Natural killer cell (primary cell): ENCODE results near the gene MEGF6. TPM values are rescaled to one million over a fixed set of nuclear protein-coding genes. Genes with fewer than 3 reads are reported as not detected.

Experiments
- ATAC-seq, 3 donors: fragments of 150-1000 bp in 2 of 3; fragments of 200-7000 bp in 1 of 3; cut with Tn5 transposase; 1 replicate in 1 of 3; 2 replicates in 2 of 3; pipeline ENCODE4 v1.10.0; 2021; ENCODE audit warnings: mild to moderate bottlenecking in 2 of 3, moderate library complexity in 2 of 3
- DNase-seq, 2 donors: peaks; one replicate each; pipeline versions ENCODE4 v3.0.0 to v3.0.0-alpha.2; 2013 to 2021; ENCODE audit warnings: mixed read lengths in 1 of 2
- H3K27ac ChIP-seq: one replicate; pipeline ENCODE4 v1.5.1; 2013; ENCODE audit warnings: mild to moderate bottlenecking, low read length
- H3K27me3 ChIP-seq: one replicate; pipeline ENCODE4 v1.6.1; 2013; ENCODE audit warnings: low read length; ENCODE audit not compliant: control insufficient read depth, insufficient read depth
- H3K36me3 ChIP-seq: one replicate; pipeline ENCODE4 v1.6.1; 2013; ENCODE audit warnings: low read length; ENCODE audit not compliant: control insufficient read depth, insufficient read depth
- H3K4me1 ChIP-seq: one replicate; pipeline ENCODE4 v1.6.1; 2013; ENCODE audit warnings: low read length; ENCODE audit not compliant: control insufficient read depth, insufficient read depth
- H3K4me3 ChIP-seq: one replicate; pipeline ENCODE4 v1.5.1; 2013; ENCODE audit warnings: low read length
- H3K9me3 ChIP-seq: one replicate; pipeline ENCODE4 v1.6.1; 2013; ENCODE audit warnings: low read length; ENCODE audit not compliant: control insufficient read depth, insufficient read depth
- H3K27ac Mint-ChIP-seq, 2 donors: one replicate each; pipeline ENCODE4 v1.8.0; 2022; ENCODE audit warnings: mild to moderate bottlenecking in 2 of 2, mixed read lengths in 2 of 2, moderate library complexity in 1 of 2
- H3K27me3 Mint-ChIP-seq, 2 donors: one replicate each; pipeline ENCODE4 v1.8.0; 2022; ENCODE audit warnings: low read depth in 2 of 2, mixed read lengths in 2 of 2
- H3K36me3 Mint-ChIP-seq: one replicate; pipeline ENCODE4 v1.8.0; 2022; ENCODE audit warnings: mixed read lengths
- H3K4me1 Mint-ChIP-seq, 2 donors: one replicate each; pipeline ENCODE4 v1.8.0; 2022; ENCODE audit warnings: mixed read lengths in 2 of 2
- H3K4me3 Mint-ChIP-seq: one replicate; pipeline ENCODE4 v1.8.0; 2022; ENCODE audit warnings: mild to moderate bottlenecking, moderate library complexity, mixed read lengths
- H3K9me3 Mint-ChIP-seq, 2 donors: one replicate each; pipeline ENCODE4 v1.8.0; 2022; ENCODE audit warnings: mixed read lengths in 2 of 2
- WGBS: methylation state at CpG from one replicate; pipeline ENCODE4 v1.1.7; 2013; ENCODE audit warnings: missing lambda C conversion rate; ENCODE audit not compliant: insufficient coverage; 5-methylcytosine and 5-hydroxymethylcytosine counted together
- intact Hi-C: fragments of 100-400 bp; cut with micrococcal nuclease; formaldehyde crosslinking; loops from one replicate; pipeline ENCODE4 v1.14.2; 2022
- total RNA-seq, 4 donors: library from RNA; stranded (reverse); fragments of 120-200 nt in 1 of 4; gene quantifications; one replicate each; pipeline versions ENCODE4 v1.2.3 to v1.2.4, GENCODE V29; 2013 to 2022
- TF ChIP-seq, protein P1 (sequence below): fragments of 200-600 bp; IDR thresholded peaks from one replicate; pipeline ENCODE4 v1.8.0; 2022; ENCODE audit warnings: antibody characterized with exemption

Gene MEGF6
- total RNA-seq, 3 donors from 2014 or later (not counting 1 experiment from before 2014, with no cell fraction given): 3.1 to 15.6 (median 5.1) TPM

DNA sequence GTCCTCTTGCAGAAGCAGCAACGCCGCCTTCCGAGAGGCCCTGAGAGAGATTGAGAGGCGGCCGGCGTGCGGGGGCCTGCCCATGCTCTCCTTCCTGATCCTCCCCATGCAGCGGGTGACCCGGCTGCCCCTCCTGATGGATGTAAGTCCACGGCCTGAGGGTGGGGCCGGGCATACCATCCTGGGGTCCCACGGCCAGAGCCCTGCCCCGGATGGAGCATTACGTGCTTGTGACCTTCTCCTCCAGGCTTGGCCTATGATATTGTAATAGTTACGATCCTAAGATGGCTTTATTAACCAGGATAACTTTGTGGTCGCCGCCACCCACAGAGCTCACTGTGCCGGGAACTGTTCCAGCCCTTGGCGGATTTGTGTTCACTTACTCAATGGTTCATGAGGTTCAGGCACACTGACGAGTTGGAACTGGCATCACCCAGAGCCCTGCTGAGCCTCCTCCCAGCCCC, 137.9 kb downstream of the MEGF6 start:
- Mint-ChIP-seq H3K4me1 (no peaks in the 10 kb centered on the region), H3K4me3 (no peak overlapping the region), H3K27ac (no peak overlapping the region), H3K27me3 (no peaks in the 10 kb centered on the region), H3K36me3 (no peaks in the 10 kb centered on the region), H3K9me3 (no peaks in the 10 kb centered on the region)
- no peaks in the 10 kb centered on the region for H3K36me3 ChIP-seq
- no peak overlapping the region for H3K27ac ChIP-seq
- ATAC-seq (no peak), DNase-seq (no peak)
- WGBS: 90% methylated on average over 20 of the region's 20 CpGs
- intact Hi-C loops: no loop called here
- H3K4me3 ChIP-seq: no peak overlapping the region
- H3K4me1 ChIP-seq: no peaks in the 10 kb centered on the region
- TF ChIP-seq, protein P1, sequence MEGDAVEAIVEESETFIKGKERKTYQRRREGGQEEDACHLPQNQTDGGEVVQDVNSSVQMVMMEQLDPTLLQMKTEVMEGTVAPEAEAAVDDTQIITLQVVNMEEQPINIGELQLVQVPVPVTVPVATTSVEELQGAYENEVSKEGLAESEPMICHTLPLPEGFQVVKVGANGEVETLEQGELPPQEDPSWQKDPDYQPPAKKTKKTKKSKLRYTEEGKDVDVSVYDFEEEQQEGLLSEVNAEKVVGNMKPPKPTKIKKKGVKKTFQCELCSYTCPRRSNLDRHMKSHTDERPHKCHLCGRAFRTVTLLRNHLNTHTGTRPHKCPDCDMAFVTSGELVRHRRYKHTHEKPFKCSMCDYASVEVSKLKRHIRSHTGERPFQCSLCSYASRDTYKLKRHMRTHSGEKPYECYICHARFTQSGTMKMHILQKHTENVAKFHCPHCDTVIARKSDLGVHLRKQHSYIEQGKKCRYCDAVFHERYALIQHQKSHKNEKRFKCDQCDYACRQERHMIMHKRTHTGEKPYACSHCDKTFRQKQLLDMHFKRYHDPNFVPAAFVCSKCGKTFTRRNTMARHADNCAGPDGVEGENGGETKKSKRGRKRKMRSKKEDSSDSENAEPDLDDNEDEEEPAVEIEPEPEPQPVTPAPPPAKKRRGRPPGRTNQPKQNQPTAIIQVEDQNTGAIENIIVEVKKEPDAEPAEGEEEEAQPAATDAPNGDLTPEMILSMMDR: no peak
- H3K9me3 ChIP-seq: no peaks in the 10 kb centered on the region
- H3K27me3 ChIP-seq: no peaks in the 10 kb centered on the region

- no peaks in the 10 kb centered on the region for H3K9me3 Mint-ChIP-seq
These were observed 138.4 kb downstream of the MEGF6 start for GRCh38 chr1:3472906-3473305.

GRCh38 chr1:3472088-3472850, 139.0 kb downstream of the MEGF6 start:
- DNase-seq (no peak), ATAC-seq (no peak)
- Mint-ChIP-seq H3K27me3 (no peaks in the 10 kb centered on the region), H3K9me3 (no peaks in the 10 kb centered on the region), H3K4me1 (no peaks in the 10 kb centered on the region), H3K4me3 (no peak overlapping the region), H3K36me3 (no peaks in the 10 kb centered on the region), H3K27ac (no peak overlapping the region)
- TF ChIP-seq, protein P1: no peak
- no peaks in the 10 kb centered on the region for H3K27me3 ChIP-seq
- 88% methylated on average over 25 of the region's 25 CpGs for WGBS
- no peaks in the 10 kb centered on the region for H3K4me1 ChIP-seq
- no peak overlapping the region for H3K27ac ChIP-seq
- no peaks in the 10 kb centered on the region for H3K9me3 ChIP-seq
- intact Hi-C loops: no loop called here
- no peaks in the 10 kb centered on the region for H3K36me3 ChIP-seq
- H3K4me3 ChIP-seq: no peak overlapping the region

More at GRCh38 chr1:3472906-3473305, 138.4 kb downstream of the MEGF6 start:
- TF ChIP-seq, protein P1: no peak
- no peaks in the 10 kb centered on the region for H3K4me1 Mint-ChIP-seq
- H3K27me3 Mint-ChIP-seq: no peaks in the 10 kb centered on the region
- Histone ChIP-seq H3K27me3 (no peaks in the 10 kb centered on the region), H3K27ac (no peak overlapping the region), H3K4me3 (no peak overlapping the region), H3K9me3 (no peaks in the 10 kb centered on the region), H3K4me1 (no peaks in the 10 kb centered on the region), H3K36me3 (no peaks in the 10 kb centered on the region)
- H3K27ac Mint-ChIP-seq: no peak overlapping the region
- no peak overlapping the region for H3K4me3 Mint-ChIP-seq
- 88% methylated on average over 17 of the region's 17 CpGs for WGBS
- intact Hi-C loops: no loop called here
- no peaks in the 10 kb centered on the region for H3K36me3 Mint-ChIP-seq
- ATAC-seq (no peak), DNase-seq (no peak)
